Stimulated activated CD8-positive, alpha-beta memory T cell treated with anti-CD3 and anti-CD28 coated beads, Interleukin-7, amount 100 ng/mL, for 24 hours (primary cell): ENCODE results near the gene JAK1.
"Not testable (repeated sequence)": the region's sequence is repeated elsewhere in the genome, so short reads cannot be mapped to it uniquely, and the experiment has no call there.

ENCODE experiments used
- DNase-seq: peaks from one replicate; pipeline ENCODE4 v3.0.0-alpha.2; 2020; ENCODE audit warnings: low read depth

JAK1 gene

GRCh38 chr1:64920941-64921589 lies 45.3 kb downstream of the JAK1 start:
- no peak for DNase-seq

- not testable (repeated sequence) for DNase-seq
These were observed 47.2 kb downstream of the JAK1 start for GRCh38 chr1:64919120-64919519.

GRCh38 chr1:64917907-64918306 lies 48.4 kb downstream of the JAK1 start:
- no peak for DNase-seq

- DNase-seq = no peak
These were observed 49.0 kb downstream of the JAK1 start for GRCh38 chr1:64917328-64917861.

- DNase-seq = no peak
These were observed 50.7 kb downstream of the JAK1 start for GRCh38 chr1:64915381-64916274.

- DNase-seq = no peak
These were observed 52.9 kb downstream of the JAK1 start for GRCh38 chr1:64913361-64914015.

- DNase-seq = no peak
These were observed 54.2 kb downstream of the JAK1 start for GRCh38 chr1:64912191-64912590.

- DNase-seq = no peak
These were observed 55.0 kb downstream of the JAK1 start for GRCh38 chr1:64911326-64911725.

- no peak for DNase-seq
These were observed 57.3 kb downstream of the JAK1 start for GRCh38 chr1:64909031-64909430.

- no peak for DNase-seq
These were observed 57.8 kb downstream of the JAK1 start for GRCh38 chr1:64908575-64908974.

GRCh38 chr1:64906447-64906846 lies 59.9 kb downstream of the JAK1 start:
- DNase-seq = no peak

GRCh38 chr1:64903593-64903992 lies 62.8 kb downstream of the JAK1 start:
- no peak for DNase-seq

GRCh38 chr1:64901663-64902062 lies 64.7 kb downstream of the JAK1 start:
- no peak for DNase-seq

GRCh38 chr1:64900916-64901315 lies 65.4 kb downstream of the JAK1 start:
- no peak for DNase-seq

GRCh38 chr1:64898107-64898861 lies 68.1 kb downstream of the JAK1 start:
- DNase-seq = no peak

GRCh38 chr1:64896551-64896950 lies 69.8 kb downstream of the JAK1 start:
- no peak for DNase-seq

GRCh38 chr1:64895500-64895899 lies 70.8 kb downstream of the JAK1 start:
- DNase-seq = no peak

- no peak for DNase-seq
These were observed 71.7 kb downstream of the JAK1 start for GRCh38 chr1:64894438-64895196.

GRCh38 chr1:64893921-64894320 lies 72.4 kb downstream of the JAK1 start:
- DNase-seq = no peak

GRCh38 chr1:64892576-64893573 lies 73.5 kb downstream of the JAK1 start:
- DNase-seq = no peak
